Osteoblast (primary cell): ENCODE results near the gene WWC1. TPM values are rescaled to one million over a fixed set of nuclear protein-coding genes. Genes with fewer than 3 reads are reported as not detected.

Source experiments
- DNase-seq: peaks from one replicate; pipeline ENCODE4 v3.0.0; 2011; ENCODE audit warnings: low spot score, mixed read lengths; ENCODE audit not compliant: insufficient read length; ENCODE audit errors: missing footprints
- H2AFZ ChIP-seq: 2 replicates; pipeline ENCODE4 v1.6.0; 2011; ENCODE audit warnings: mild to moderate bottlenecking, low read length
- H3K27ac ChIP-seq: 2 replicates; pipeline ENCODE4 v1.5.1; 2011; ENCODE audit warnings: mild to moderate bottlenecking, low read depth, low read length, moderate library complexity
- H3K27me3 ChIP-seq: 2 replicates; pipeline ENCODE4 v1.6.0; 2012; ENCODE audit warnings: mild to moderate bottlenecking, control low read depth, inconsistent platforms, low read length, moderate library complexity; ENCODE audit not compliant: insufficient read depth
- H3K36me3 ChIP-seq: 2 replicates; pipeline ENCODE4 v1.5.1; 2011; ENCODE audit warnings: mild to moderate bottlenecking, low read length, control low read depth, moderate library complexity; ENCODE audit not compliant: insufficient read depth
- H3K4me1 ChIP-seq: 2 replicates; pipeline ENCODE4 v1.5.1; 2011; ENCODE audit warnings: mild to moderate bottlenecking, low read length, control low read depth, moderate library complexity; ENCODE audit not compliant: insufficient read depth
- H3K4me2 ChIP-seq: 2 replicates; pipeline ENCODE4 v1.6.0; 2011; ENCODE audit warnings: mild to moderate bottlenecking, low read length; ENCODE audit not compliant: insufficient read depth
- H3K4me3 ChIP-seq: fragments of 200-600 bp; sonication (generic); 3 replicates; pipeline ENCODE4 v1.5.1; 2012; ENCODE audit warnings: mild to moderate bottlenecking, low read length, inconsistent platforms; ENCODE audit not compliant: insufficient read depth
- H3K79me2 ChIP-seq: 2 replicates; pipeline ENCODE4 v1.6.0; 2012; ENCODE audit warnings: mild to moderate bottlenecking, low read length, control low read depth, inconsistent platforms; ENCODE audit not compliant: insufficient read depth
- H3K9me3 ChIP-seq: 2 replicates; pipeline ENCODE4 v1.5.1; 2011; ENCODE audit warnings: low read depth, low read length, control low read depth
- H4K20me1 ChIP-seq: 2 replicates; pipeline ENCODE4 v1.6.0; 2012; ENCODE audit warnings: mild to moderate bottlenecking, low read length, control low read depth; ENCODE audit not compliant: insufficient read depth
- total RNA-seq: library from RNA; depleted of rRNA; stranded (reverse); fragments of >200 nt; gene quantifications from 2 replicates; pipeline ENCODE4 v1.2.3, GENCODE V29; 2012
- TF ChIP-seq, protein P1 (sequence below): IDR thresholded peaks from 2 replicates; pipeline ENCODE4 v1.5.1; 2011; ENCODE audit warnings: mild to moderate bottlenecking, low read depth, low read length, moderate library complexity; ENCODE audit errors: extremely low read depth

WWC1 gene
- total RNA-seq, 1 donor: 1.4 TPM

DNA sequence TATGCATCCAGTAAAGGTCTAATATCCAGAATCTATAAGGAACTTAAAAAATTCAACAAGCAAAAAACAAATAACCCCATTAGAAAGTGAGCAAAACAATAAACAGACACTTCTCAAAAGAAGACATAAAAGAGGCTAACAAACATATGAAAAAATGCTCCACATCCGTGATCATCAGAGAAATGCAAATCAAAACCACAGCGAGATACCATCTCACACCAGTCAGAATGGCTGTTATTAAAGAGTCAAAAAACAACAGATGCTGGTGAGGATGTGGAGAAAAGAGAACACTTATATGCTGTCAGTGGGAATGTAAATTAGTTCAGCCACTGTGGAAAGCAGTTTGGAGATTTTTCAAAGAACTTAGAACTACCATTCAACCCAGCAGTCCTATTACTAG lies 86.1 kb downstream of the WWC1 start:
- Histone ChIP-seq H3K36me3 (no peaks in the 10 kb centered on the region), H3K4me2 (no peak overlapping the region), H3K4me1 (no peaks in the 10 kb centered on the region), H4K20me1 (no peaks in the 10 kb centered on the region), H3K79me2 (no peaks in the 10 kb centered on the region), H3K9me3 (no peaks in the 10 kb centered on the region), H3K27me3 (no peaks in the 10 kb centered on the region), H2AFZ (no peak overlapping the region), H3K27ac (no peak overlapping the region), H3K4me3 (no peak overlapping the region)
- DNase-seq: no peak
- TF ChIP-seq, protein P1, sequence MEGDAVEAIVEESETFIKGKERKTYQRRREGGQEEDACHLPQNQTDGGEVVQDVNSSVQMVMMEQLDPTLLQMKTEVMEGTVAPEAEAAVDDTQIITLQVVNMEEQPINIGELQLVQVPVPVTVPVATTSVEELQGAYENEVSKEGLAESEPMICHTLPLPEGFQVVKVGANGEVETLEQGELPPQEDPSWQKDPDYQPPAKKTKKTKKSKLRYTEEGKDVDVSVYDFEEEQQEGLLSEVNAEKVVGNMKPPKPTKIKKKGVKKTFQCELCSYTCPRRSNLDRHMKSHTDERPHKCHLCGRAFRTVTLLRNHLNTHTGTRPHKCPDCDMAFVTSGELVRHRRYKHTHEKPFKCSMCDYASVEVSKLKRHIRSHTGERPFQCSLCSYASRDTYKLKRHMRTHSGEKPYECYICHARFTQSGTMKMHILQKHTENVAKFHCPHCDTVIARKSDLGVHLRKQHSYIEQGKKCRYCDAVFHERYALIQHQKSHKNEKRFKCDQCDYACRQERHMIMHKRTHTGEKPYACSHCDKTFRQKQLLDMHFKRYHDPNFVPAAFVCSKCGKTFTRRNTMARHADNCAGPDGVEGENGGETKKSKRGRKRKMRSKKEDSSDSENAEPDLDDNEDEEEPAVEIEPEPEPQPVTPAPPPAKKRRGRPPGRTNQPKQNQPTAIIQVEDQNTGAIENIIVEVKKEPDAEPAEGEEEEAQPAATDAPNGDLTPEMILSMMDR: no peak

DNA sequence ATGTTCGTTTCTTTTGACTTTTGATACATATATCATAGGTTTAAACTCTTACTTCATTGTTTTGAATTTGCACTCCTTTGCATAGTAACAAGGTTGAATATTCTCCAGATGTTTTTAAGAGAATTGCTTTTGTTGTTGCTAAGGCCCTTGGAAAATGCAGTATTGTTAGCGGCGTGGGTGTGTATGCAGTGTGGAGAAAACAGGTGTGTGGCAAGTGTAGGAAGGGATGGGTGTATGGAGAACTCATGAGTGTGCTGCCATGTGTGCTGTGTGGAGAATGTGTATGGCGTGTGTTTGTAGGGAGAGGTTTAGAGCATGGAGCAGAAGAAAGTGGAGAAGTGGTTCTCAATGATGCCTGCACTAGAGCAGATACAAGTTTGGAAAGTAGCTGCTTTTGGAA lies 87.3 kb downstream of the WWC1 start:
- Histone ChIP-seq H3K9me3 (no peaks in the 10 kb centered on the region), H3K36me3 (no peaks in the 10 kb centered on the region), H3K27ac (no peak overlapping the region), H3K4me3 (no peak overlapping the region), H3K4me1 (no peaks in the 10 kb centered on the region), H4K20me1 (no peaks in the 10 kb centered on the region), H3K27me3 (no peaks in the 10 kb centered on the region), H3K4me2 (no peak overlapping the region), H2AFZ (no peak overlapping the region), H3K79me2 (no peaks in the 10 kb centered on the region)
- no peak for DNase-seq
- TF ChIP-seq, protein P1: no peak

DNA sequence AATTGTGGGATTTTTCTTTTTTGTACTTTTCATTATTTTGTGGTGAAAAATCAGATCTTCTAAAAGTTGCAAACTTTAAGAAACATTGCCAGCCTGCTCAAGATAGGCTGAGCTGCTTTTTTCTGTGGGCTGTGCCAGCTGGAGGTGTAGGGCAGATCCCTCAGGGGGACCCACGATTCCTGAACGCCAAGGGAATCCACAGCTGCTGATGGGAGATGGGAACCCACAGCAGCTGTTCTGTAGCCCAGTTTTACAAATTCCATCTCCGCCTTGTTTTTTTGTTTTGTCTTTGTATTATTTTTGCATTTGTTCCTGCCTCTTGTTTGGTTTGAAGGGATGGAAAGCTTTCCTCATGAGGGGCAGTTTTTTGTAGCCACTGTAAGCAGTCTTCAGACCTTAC lies 91.0 kb downstream of the WWC1 start:
- Histone ChIP-seq H2AFZ (peak overlapping the region; percentile 53), H3K9me3 (peaks cover 3% of the 10 kb centered on the region), H3K36me3 (no peaks in the 10 kb centered on the region), H3K27me3 (no peaks in the 10 kb centered on the region), H3K27ac (no peak overlapping the region), H3K4me1 (no peaks in the 10 kb centered on the region), H3K4me3 (no peak overlapping the region), H4K20me1 (no peaks in the 10 kb centered on the region), H3K4me2 (peak overlapping the region; percentile 59), H3K79me2 (no peaks in the 10 kb centered on the region)
- DNase-seq: no peak
- TF ChIP-seq, protein P1: no peak

DNA sequence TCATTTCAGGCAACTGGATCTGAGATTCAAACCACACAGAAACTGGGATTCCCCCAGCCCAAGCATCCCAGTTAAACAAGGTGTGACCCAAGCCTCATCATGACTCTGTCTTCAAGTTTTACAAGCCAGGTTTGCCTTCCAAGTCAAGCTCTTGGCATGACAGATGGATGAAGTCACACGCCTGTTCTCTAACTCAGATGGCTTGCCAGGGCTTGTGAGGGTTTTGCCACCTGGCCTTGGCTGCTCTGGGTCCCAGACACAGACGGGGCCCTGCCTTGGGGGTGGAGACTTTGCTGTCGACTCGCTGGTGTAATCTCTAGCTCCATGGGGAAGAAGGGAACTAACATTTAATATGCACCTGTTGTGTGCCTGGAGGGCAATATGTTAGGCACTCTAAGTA lies 99.0 kb downstream of the WWC1 start:
- TF ChIP-seq, protein P1: no peak
- Histone ChIP-seq H3K36me3 (no peaks in the 10 kb centered on the region), H4K20me1 (no peaks in the 10 kb centered on the region), H3K27me3 (no peaks in the 10 kb centered on the region), H3K4me1 (no peaks in the 10 kb centered on the region), H3K9me3 (no peaks in the 10 kb centered on the region), H3K79me2 (no peaks in the 10 kb centered on the region), H2AFZ (no peak overlapping the region), H3K4me3 (no peak overlapping the region), H3K27ac (no peak overlapping the region), H3K4me2 (no peak overlapping the region)
- DNase-seq: no peak
